H4 (cell line): ENCODE data around the gene SLC25A17. TPM values are rescaled to one million over a fixed set of nuclear protein-coding genes. Genes with fewer than 3 reads are reported as not detected.

Experiments
- DNase-seq: peaks from one replicate; pipeline ENCODE4 v3.0.0-alpha.2; 2015; ENCODE audit warnings: low spot score
- total RNA-seq: library from RNA; depleted of rRNA; stranded (reverse); fragments of >200 nt; shearing (Covaris generic); gene quantifications from 2 replicates; pipeline ENCODE4 v1.2.3, GENCODE V29; 2014

The SLC25A17 gene
- total RNA-seq, 1 experiment from 2014 or later: 47.3 TPM

DNA sequence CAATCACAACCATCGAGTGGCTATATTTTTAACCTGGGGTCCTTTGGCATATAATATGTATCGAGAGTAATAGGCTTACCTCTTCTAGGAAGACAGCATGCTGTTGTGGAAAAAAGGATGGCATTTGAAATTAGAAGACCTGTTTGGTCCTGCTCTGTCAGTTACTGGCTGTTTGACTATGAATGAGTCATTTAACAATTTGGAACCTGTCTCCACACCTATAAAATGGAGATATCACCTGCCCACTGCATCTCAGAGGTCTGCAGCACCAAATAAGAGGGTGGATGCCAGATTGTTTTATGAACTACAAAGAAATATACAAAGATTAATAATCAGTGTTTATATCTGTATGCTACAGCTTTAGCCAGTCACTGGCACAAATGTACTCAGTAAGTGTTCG lies 60.8 kb downstream of the SLC25A17 start:
- DNase-seq: no peak

DNA sequence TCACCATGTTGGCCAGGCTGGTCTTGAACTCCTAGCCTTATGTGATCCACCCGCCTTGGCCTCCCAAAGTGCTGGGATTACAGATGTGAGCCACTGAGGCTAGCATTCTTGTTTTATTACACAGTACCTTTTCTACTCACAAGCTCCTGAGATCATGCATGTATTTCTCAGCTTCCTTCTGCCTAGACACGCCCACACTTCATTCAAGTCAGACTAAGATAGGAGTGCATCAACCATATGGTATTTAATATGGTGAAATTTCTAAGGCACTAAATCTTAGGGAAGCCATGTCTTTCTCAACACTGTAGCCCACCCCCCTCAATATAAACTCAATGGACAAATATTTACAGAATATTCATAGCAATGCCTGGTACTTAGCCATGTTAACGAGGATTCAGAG lies 62.1 kb downstream of the SLC25A17 start:
- DNase-seq: no peak

DNA sequence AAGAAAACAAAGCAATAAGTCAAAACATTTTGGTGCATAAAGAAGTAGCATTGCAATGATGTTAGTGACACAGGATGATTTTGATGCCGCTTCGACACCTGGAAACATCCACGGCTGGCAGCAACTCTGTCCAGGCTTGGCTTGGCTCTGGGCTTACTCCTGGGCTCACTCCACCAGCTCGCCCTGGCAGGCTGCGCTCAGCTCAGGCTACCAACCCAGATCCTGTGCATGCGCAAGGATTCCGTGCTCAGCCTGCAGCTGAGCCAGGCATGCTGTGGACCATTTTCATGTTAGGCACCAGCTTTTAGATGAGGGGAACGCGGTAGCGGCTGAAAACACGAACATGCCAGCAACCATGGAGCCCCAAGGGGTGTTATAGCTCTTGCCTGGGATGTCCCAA lies 66.0 kb downstream of the SLC25A17 start:
- DNase-seq: no peak

DNA sequence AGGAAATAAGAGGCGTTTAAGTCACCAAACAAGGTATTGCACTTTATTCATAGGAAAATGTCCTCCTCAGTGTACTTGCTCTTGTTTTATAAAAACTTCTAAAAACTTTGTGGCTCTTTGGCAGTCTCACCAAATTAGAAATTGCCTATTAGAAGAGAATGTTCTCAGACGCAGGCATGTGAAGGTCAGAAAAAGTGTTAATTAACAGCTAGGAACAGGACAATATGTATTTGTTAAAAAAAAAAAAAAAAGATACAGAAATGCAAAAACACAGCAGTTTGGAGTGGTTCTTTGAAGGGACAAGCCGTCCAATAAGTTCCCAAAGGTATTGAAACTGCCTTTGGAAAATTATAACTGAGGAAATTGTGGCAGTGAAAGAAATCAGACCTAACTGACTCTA lies 67.9 kb downstream of the SLC25A17 start:
- DNase-seq: no peak

DNA sequence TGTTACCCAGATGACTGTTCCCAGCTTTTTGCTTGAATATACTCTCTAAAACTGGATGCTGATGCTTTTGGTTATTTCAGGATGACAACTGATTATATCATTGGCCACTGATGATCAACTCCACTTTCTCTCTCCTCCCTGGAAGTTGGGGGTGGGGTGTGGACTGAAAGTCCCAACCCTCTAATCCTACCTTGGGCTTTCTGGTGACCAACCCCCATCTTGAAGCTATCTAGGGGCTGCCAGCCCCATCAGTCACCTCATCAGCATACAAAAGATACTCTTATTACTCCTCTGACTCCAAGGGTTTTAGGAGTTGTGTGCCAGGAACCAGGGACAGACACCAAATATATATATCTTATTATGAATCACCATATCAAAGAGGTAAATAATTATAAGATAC lies 69.3 kb downstream of the SLC25A17 start:
- DNase-seq: no peak

DNA sequence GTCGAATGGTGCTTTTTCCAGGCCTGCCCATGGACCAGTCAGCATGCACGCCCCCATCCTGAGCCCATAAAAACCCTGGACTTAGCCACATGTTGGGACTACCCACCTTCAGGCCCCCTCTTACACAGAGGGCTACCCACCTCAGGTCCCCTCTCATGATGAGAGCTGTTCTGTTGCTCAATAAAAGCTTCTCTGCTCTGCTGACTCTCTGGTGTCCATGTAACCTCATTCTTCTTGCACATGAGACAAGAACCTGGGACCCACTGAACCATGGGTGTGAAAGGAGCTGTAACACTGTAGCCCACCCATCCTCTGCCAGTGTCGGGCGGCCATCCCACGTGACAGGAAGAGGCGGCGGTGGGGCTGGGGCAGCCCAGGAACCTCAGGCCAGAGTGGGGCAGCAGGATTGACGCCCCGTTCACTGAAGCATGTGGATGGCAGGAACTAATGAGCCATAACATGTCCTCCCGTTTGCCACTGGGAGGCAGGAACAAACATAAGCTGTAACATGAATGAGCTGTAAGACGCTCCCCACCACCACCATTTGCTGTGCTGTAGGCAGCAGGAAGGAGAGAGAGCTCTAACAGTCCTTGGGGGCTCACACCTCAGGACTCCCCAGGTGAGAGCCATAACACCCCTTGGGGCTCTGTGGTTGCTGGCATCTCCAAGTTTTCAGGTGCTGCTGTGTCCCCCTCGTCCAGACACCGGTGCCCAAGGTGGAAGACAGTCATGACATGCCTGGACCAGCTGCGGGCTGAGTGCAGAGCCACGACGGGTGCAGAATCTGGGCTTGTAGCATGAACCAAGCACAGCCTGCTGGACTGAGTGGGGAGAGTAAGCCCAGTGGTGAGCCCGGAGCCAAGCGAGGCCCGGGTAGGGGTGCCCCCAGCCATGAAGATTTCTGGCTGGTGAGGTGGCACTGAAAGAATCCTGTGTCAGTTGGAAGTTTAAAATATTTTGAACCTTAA lies 70.5 kb downstream of the SLC25A17 start:
- no peak for DNase-seq

DNA sequence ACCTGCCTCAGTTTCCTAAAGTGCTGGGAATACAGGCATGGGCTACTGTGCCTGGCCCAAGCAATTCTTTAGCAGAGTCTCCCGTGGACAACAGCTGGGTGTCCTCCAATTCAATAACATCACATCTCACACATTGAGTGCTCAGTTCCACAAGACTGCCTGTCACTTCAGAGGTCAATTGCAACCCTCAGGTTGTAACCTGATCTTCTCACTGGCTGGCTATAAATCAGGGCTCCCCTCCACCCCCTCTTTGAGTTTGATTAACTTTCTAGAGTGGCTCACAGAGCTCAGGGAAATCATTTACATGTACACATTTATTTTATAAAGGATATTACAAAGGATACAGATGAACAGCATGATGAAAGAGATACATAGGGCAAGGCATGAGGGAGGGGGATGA lies 71.8 kb downstream of the SLC25A17 start:
- DNase-seq: no peak

DNA sequence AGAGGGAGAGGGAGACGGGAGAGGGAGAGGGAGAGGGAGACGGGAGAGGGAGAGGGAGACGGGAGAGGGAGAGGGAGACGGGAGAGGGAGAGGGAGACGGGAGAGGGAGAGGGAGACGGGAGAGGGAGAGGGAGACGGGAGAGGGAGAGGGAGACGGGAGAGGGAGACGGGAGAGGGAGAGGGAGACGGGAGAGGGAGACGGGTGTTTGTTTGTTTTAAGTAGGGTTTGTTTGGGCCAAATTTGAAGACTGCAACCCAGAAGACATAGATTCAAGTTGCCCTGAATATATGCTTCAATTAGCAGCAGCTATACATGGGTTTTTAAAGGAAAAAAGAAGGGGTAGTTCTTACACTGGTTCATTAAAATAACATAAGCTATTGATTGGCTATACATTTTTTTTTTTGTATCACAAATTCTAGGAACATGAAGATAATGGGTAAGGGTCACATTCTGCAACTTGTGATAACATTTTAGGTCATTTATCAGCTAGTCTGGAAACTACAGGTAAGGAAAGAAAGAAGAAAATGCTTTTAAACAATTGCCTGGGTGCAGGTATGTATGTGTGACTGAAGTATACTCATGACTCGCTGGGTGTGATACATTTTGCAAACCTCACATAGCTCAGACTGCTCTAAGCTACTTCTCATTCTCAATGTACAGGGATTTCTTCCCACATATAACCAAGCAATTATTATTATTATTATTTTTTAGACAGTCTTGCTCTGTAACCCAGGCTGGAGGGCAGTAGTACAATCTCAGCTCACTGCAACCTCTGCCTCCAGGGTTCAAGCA lies 72.5 kb downstream of the SLC25A17 start:
- DNase-seq: no peak

DNA sequence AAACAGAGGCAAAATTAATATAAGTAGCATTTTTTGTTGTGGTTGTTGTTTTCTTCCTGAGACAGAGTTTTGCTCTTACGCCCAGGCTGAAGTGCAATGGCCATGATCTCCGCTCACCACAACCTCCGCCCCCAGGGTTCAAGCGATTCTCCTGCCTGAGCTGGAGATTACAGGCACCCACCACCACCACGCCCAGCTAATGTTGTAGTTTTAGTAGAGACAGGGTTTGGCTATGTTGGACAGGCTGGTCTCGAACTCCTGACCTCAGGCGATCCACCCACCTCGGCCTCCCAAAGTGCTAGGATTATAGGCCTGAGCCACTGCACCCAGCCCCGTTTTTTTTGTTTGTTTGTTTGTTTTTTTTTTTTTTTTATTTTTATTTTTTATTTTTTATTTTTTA lies 75.4 kb downstream of the SLC25A17 start:
- no peak for DNase-seq

DNA sequence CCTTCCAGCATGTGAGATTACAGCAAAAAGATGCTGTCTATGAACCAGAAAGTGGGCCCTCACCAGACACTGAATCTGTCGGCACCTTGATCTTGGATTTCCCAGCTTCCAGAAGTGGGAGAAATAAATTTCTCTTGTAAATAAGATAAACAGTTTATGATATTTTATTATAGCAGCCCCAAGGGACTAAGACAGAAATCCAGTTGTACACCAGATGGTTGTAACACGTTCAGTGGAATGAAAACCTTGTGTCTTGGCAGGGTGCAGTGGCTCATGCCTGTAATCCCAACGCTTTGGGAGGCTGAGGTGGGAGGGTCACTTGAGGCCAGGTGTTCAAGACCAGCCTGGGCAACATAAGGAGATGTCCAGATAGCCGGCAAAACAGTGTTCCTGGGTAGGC lies 78.0 kb downstream of the SLC25A17 start:
- DNase-seq: no peak

DNA sequence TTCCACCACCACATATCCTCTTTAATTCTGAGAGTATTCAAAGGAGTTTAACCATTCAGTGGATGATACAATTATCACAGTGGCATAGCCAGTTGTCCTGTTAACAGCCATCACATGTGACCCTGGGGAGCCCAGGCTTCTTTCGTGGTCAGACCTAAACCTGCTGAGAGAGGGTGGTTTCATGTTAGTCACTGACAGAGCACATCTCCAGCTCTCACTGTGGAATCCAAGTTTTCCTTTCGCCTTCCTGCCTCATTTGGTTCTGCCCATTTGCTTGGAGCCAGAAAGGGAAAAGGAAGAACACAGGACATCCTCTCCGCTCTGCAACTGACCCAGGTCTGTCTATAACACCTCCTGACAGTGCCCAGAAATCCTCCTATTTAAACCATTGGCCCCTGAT lies 79.4 kb downstream of the SLC25A17 start:
- no peak for DNase-seq

DNA sequence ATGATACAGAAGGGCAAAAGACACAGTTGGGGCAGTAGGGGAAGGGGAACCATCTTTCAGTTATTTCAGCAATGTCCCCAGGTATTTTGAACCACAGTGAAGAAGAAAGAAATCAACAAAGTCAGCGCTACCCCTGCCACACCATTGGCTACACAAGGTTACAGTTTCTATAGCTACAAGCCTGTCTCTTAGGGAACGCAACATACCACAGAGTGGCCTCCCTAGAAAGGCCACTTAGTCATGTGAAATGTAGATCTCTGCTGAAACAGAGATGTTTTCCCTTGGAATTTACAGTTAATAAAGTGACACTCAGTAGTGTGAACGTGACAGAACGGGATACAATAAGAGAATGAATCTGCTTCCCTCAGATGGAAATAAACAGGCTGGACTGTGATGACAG lies 85.2 kb downstream of the SLC25A17 start:
- no peak for DNase-seq

DNA sequence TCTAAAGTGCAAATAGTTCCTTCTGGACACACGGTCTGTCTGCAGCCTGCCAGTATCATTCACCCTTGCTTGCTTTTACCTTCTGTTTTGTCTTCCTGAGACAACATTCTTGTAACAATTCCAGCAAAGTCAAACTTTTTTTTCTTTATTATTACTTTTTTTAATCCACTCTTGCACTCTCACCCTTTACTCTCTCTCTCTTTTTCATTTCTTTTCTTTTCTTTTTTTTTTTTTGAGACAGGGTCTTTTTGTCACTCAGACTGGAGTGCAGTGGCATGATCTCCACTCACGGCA lies 86.2 kb downstream of the SLC25A17 start:
- DNase-seq: no peak

DNA sequence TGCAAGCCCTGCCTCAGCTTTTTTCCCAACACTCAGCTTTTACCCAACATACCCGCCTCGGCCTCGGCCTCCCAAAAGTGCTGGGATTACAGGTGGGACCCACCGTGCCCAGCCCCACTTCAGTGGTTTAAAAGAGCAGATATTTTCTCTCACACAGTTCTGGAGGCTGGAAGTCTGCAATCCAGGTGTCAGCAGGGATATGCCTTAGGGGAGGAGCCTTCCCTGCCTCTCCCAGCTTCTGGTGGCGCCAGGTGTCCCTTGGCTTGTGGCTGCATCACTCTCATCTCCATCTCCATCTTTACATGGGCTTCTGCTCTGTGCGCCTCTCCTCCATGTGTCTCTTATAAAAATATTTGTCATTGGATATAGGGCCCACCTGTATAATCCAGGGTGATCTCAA lies 89.9 kb downstream of the SLC25A17 start:
- DNase-seq: no peak

DNA sequence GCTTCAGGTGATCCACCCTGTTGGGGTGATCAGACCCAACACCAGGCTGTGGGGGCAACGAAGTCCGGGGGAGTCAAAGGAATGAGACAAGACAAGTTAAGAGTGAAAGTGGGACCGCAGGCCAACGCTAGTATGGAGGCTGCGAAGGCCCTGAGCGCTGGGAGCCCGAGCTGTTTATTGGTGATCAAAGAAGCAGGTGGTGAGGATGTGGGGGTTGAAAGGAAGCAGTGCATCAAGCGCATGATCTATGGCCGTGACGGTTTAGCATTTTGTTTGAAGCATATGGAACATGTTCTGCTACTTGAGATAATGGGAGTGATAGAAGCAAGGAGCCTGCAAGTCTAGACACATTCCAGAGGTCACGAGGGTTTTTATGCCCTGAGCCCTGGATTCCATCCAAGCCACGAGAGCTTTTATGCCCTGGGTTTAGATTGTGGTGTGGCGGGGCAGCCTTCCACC lies 90.4 kb downstream of the SLC25A17 start:
- peak; percentile 25 for DNase-seq

DNA sequence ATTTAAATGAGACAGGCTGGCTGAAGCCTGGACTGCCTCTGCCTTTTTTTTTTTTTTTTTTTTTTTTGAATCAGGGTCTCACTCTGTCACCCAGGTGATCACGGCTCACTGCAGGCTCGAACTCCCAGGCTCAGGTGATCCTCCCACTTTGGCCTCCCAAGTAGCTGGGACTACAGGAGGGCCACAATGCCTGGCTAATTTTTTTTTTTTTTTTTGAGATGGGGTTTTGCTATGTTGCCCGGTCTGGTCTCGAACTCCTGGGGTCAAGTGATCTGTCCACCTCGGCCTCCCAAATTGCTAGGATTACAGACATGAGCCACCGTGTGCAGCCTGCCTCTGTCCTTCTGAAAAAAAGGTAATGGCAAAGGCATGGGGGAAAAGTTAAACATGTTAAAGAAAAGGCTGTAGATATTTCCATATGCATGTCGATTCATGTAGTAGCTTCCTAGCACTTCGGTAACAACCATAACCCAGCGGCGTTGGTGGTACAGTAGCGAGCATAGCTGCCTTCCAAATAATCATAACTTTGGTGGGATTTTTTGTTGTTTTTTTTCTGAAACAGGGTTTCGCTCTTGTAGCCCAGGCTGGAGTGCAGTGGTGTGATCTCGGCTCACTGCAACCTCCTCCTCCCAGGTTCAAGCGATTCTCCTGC lies 91.1 kb downstream of the SLC25A17 start:
- DNase-seq: no peak

DNA sequence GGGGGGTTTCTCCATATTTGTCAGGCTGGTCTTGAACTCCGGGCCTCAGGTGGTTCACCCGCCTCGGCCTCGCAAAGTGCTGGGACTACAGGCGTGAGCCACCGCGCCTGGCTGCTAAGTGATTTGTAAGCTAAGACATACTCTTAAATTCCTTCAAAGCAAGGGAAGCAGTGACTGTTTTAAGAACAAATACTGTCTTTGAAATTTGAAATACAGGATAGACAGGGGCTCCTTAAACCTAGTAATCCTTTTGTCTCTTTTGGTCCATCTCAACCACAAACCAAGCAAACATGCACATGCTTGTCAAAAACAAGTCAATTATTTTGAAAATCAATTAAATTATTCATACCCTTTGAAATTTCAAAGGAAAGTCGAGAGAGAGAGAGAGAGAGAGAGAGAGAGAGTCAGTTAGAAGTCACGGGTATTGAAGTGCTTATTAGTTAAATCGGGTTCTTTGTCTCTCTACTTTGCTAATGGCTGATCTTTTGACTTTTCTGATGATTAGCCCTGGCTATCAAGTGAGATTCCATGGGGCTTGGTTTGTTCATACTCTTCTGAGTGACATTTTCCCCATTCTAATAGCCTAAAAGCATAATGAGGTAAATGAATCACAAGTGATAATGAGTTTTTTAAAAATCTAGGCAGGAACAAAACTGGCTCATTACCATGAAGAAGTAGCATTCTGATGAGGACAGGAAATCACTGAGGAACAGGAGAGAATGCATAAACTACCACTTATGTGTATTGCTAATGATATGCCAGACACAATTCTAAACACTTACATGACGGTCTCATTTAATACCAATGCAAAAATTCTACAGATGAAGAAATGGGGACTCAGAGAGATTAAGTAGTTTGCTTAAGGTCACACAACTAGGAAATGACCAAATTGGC lies 91.8 kb downstream of the SLC25A17 start:
- DNase-seq: no peak

DNA sequence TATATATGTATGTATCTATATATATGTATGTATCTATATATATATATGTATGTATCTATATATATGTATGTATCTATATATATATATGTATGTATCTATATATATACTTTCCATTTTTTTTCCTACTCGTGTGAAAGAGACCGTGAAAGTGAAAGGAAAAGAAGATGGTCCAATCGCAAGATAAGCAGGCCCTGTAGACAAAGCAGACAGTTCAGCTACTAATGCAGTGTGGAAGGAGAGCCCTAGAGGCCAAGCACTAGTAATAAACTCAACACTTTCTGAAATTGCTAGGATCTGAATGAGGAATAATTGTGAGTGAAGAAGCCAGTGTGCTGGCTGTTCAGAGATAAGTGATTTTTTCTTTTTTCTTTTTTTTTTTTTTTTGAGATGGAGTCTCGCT lies 92.6 kb downstream of the SLC25A17 start:
- DNase-seq: no peak

DNA sequence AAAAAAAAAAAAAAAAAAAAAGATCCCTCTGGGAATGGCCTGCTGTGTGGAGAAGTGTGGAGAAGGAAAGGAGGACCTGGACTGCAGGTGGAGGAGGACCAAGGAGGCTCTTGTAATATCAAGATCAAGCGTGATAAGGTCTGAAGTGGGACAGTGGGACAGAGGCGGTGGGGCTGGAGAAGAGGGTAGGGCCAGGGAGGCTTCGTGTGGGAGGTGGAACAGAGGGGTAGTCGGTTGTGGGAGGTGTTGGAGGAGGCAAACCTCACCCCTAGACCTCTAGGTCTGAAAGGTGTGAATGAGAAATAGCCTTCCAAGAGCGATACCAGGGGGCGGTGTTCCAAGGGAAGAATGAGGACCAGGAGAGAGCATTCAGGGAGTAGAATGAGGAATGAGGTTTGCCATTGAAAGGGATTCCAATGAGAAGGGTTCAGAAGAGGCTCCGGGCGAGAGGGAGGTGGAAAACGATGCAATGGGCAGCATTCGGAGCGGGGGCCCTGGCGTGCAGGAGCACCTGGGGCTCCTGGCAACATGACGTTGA lies 95.7 kb downstream of the SLC25A17 start:
- DNase-seq: no peak

DNA sequence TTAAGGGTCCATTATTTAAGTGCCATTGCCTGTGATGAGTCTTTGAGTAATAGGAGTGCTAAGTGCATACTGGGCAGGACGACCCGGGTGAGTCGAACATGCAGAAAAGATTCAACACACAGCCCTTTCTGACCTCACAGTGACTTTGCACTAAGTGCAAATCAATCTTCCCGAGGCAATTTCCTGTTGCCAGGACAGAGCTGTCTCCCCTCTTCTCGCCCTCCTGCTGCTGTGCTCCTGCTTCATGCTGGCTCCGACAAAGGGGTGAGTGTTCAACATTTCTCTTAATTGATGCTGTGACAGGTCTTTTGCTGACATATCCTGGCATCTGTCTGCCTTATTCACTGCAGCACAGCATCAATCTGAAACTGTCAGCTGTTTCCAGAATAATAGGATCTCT lies 97.9 kb downstream of the SLC25A17 start:
- peak; percentile 44 for DNase-seq

DNA sequence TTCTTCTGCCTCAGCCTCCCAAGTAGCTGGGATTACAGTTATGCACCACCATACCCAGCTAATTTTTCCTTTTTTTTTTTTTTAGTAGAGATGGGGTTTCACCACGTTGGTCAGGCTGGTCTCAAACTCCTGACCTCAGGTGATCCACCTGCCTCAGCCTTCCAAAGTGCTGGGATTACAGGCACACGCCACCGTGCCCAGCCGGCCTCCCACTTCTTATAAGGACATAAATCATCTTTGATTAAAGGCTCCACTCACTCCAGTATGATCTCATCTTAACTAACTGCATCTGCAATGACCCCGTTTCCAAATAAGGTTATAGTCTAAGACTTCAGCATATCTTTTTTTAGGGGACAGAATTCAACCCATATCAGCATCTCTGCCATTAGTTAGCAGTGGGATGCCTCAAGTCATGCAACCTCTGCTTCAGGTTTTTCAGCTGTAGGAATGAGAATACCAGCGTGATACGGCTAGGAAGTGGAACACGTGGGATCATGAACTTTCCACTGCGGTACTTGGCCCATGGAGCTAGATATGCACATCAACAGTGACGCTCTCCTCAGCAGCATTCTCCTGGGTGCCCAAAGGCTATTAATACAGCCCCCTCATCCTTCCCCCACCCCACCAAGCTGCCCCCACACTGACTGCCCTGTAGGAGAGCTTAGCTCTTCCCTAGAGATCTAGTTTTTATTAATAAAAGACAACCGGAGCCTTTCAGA lies 98.4 kb downstream of the SLC25A17 start:
- DNase-seq: no peak
